ENCODE measurements around the gene CDC16. TPM values are rescaled to one million over a fixed set of nuclear protein-coding genes. Genes with fewer than 3 reads are reported as not detected.

Gene CDC16
- total and polyA plus RNA-seq, 9 of the 15 experiments (the other 6 are each of a cell fraction or from before 2014, with no cell fraction given): 23.2 to 102 (median 51.6) TPM

DNA sequence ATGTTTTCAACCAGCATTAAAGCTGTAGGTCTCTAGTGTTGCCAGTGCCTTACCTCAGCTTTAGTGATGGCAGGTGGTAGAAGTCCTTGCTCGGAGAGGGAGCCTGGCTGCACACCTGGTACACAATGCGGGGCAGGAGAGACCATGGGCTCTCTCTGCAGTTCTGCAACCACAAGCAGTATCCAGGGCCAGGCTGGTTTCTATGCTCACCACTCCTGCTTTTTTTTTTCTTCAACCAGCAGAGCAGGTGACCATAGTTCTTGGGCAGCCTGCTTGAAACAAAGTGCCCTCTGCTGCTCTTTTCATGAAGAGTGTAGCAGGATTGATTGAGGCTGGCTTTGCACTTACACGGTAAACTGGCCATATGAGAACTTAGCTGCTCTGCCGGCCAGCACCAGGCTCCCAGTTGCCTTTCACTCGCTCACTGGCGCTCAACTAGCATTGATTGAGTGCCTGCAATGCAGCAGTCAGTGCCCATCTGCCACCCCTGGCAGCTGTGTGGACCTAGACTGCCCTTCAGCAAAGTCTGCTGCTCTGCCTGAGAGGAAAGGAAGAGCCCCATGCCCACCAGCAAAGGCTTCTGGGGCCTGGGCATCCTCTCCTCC is 75.2 kb downstream of the CDC16 start (continued):
- TF ChIP-seq, protein P1, sequence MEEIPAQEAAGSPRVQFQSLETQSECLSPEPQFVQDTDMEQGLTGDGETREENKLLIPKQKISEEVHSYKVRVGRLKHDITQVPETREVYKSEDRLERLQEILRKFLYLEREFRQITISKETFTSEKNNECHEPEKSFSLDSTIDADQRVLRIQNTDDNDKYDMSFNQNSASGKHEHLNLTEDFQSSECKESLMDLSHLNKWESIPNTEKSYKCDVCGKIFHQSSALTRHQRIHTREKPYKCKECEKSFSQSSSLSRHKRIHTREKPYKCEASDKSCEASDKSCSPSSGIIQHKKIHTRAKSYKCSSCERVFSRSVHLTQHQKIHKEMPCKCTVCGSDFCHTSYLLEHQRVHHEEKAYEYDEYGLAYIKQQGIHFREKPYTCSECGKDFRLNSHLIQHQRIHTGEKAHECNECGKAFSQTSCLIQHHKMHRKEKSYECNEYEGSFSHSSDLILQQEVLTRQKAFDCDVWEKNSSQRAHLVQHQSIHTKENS (CRISPR knock-in tag; IDR thresholded peaks at IDR 0.05): no peak
- TF ChIP-seq TCF7 (IDR thresholded peaks at IDR 0.05; ENCODE audit: borderline replicate concordance): no peak
- no peak for TF ChIP-seq ZKSCAN3 (CRISPR knock-in tag; IDR thresholded peaks at IDR 0.05)

DNA sequence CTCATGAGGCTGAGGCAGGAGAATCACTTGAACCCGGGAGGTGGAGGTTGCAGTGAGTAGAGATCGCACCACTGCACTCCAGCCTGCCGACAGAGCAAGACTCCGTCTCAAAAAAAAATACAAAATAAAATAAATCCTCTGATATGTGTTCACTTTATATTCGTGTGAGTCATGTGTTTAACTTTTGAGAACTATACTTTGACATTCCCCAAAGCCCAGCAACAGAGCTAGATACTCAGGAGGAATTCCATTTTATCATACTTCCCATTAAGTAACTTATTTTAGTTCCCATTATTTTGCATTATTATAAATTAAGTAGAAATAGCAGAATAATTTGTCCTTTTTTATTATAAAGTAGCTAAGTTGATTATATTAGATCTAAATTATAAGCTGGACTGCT is 76.3 kb downstream of the CDC16 start:
- POLR2A ChIA-PET: interaction anchor here (0.6 to 1.0 kb wide), 3 partner anchors 21 to 458 kb away, joined by 3 to 5 read pairs (median 3); partner anchors contain the start of gene UPF3A
- intact Hi-C loops (cut with micrococcal nuclease): no loop called here
- CTCF ChIA-PET (ENCODE audit: low intra/inter-chr PET ratio): no interaction called here
- TF ChIP-seq HNRNPK (IDR thresholded peaks at IDR 0.05; ENCODE audit: low read depth, low read length, poor library complexity, severe bottlenecking): no peak
- TF ChIP-seq GATAD2B (IDR thresholded peaks at IDR 0.05; ENCODE audit: borderline replicate concordance): no peak
- no peak for TF ChIP-seq SNRNP70 (optimal IDR thresholded peaks at IDR 0.05; ENCODE audit: low read depth, low read length)
- no peak for TF ChIP-seq RFX7 (CRISPR knock-in tag; IDR thresholded peaks at IDR 0.05)
- TF ChIP-seq NRF1 (conservative IDR thresholded peaks at IDR 0.05 in 1 of 2, IDR thresholded peaks at IDR 0.05 in 1 of 2): no peak
- TF ChIP-seq, protein P2, sequence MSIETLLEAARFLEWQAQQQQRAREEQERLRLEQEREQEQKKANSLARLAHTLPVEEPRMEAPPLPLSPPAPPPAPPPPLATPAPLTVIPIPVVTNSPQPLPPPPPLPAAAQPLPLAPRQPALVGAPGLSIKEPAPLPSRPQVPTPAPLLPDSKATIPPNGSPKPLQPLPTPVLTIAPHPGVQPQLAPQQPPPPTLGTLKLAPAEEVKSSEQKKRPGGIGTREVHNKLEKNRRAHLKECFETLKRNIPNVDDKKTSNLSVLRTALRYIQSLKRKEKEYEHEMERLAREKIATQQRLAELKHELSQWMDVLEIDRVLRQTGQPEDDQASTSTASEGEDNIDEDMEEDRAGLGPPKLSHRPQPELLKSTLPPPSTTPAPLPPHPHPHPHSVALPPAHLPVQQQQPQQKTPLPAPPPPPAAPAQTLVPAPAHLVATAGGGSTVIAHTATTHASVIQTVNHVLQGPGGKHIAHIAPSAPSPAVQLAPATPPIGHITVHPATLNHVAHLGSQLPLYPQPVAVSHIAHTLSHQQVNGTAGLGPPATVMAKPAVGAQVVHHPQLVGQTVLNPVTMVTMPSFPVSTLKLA (conservative IDR thresholded peaks at IDR 0.05): no peak
- TF ChIP-seq CEBPB (tag; IDR thresholded peaks at IDR 0.05): no peak
- no peak for TF ChIP-seq SMARCE1 (IDR thresholded peaks at IDR 0.05)
- TF ChIP-seq NFE2L1 (tag; IDR thresholded peaks at IDR 0.05; ENCODE audit: borderline replicate concordance, low read depth): no peak
- TF ChIP-seq SMAD3 (CRISPR knock-in tag; conservative IDR thresholded peaks at IDR 0.05): no peak
- TF ChIP-seq FIP1L1 (IDR thresholded peaks at IDR 0.05; ENCODE audit: low read depth, low read length, poor library complexity, severe bottlenecking): no peak
- TF ChIP-seq, protein P3, sequence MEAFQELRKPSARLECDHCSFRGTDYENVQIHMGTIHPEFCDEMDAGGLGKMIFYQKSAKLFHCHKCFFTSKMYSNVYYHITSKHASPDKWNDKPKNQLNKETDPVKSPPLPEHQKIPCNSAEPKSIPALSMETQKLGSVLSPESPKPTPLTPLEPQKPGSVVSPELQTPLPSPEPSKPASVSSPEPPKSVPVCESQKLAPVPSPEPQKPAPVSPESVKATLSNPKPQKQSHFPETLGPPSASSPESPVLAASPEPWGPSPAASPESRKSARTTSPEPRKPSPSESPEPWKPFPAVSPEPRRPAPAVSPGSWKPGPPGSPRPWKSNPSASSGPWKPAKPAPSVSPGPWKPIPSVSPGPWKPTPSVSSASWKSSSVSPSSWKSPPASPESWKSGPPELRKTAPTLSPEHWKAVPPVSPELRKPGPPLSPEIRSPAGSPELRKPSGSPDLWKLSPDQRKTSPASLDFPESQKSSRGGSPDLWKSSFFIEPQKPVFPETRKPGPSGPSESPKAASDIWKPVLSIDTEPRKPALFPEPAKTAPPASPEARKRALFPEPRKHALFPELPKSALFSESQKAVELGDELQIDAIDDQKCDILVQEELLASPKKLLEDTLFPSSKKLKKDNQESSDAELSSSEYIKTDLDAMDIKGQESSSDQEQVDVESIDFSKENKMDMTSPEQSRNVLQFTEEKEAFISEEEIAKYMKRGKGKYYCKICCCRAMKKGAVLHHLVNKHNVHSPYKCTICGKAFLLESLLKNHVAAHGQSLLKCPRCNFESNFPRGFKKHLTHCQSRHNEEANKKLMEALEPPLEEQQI (IDR thresholded peaks at IDR 0.05): no peak

More for the DNA sequence above, 76.3 kb downstream of the CDC16 start:
- FAIRE-seq (no peak), ATAC-seq (no peak), DNase-seq (ENCODE audit: extremely low read depth in 1 of 4, low spot score in 3 of 4) (no peak)
- Histone ChIP-seq H3K79me2 (ENCODE audit: control insufficient read depth, insufficient read depth, low read length) (peaks cover 30% of the 10 kb centered on the region), H2AFZ (ENCODE audit: low read depth, low read length) (no peak overlapping the region), H3K4me1 (replicated peaks in 1 of 2; ENCODE audit: control insufficient read depth in 2 of 2, insufficient read depth in 2 of 2, low read length in 2 of 2) (peaks cover 0 to 12% of the 10 kb centered on the region in 2 experiments; a peak in 4 of 5 replicates), H3K9me3 (replicated peaks; ENCODE audit: control insufficient read depth, insufficient read depth, low read depth, low read length) (no peaks in the 10 kb centered on the region), H3K4me3 (no peak overlapping the region), H3K27me3 (ENCODE audit: control insufficient read depth in 2 of 2, insufficient read depth in 2 of 2, low read length in 2 of 2) (no peaks in the 10 kb centered on the region), H3K4me2 (ENCODE audit: insufficient read depth, low read length) (no peak overlapping the region), H3K9me1 (ENCODE audit: control insufficient read depth, insufficient read depth, low read length) (no peaks in the 10 kb centered on the region), H3K36me3 (ENCODE audit: control insufficient read depth, insufficient read depth, low read length) (peaks cover 6% of the 10 kb centered on the region; the same call in 1 of the 3 replicates), H4K20me1 (replicated peaks; ENCODE audit: control insufficient read depth, insufficient read depth, low read length) (no peaks in the 10 kb centered on the region), H3K9ac (ENCODE audit: insufficient read depth in 1 of 2, low read depth in 2 of 2, low read length in 2 of 2) (no peak overlapping the region), H3K27ac (ENCODE audit: extremely low read depth, low read depth, low read length) (no peak overlapping the region)
- BruUV-seq (replicated peaks): no TSS peak
- WGBS (ENCODE audit: insufficient coverage, low coverage, missing lambda C conversion rate): 52% methylated on average over 4 of the region's 5 CpGs
- in situ Hi-C loops (cut with MboI): no loop called here
